A549 (cell line): ENCODE data around the gene PDGFRA.

Source experiments
- CHD4 ChIP-seq: fragments of 200-600 bp; sonication (generic); IDR thresholded peaks from 2 replicates; pipeline ENCODE4 v1.6.1; 2016; ENCODE audit warnings: antibody characterized with exemption, mild to moderate bottlenecking, borderline replicate concordance
- CTCF ChIP-seq: fragments of >200 bp; sonication (Bioruptor Twin); formaldehyde crosslinking; IDR thresholded peaks from 3 replicates; pipeline ENCODE4 v1.5.1; 2016
- TF ChIP-seq, protein P1 (sequence below): fragments of 200-600 bp; sonication (generic); IDR thresholded peaks from 2 replicates; pipeline ENCODE4 v1.6.1; 2016; ENCODE audit warnings: antibody characterized with exemption, mild to moderate bottlenecking, moderate library complexity

DNA sequence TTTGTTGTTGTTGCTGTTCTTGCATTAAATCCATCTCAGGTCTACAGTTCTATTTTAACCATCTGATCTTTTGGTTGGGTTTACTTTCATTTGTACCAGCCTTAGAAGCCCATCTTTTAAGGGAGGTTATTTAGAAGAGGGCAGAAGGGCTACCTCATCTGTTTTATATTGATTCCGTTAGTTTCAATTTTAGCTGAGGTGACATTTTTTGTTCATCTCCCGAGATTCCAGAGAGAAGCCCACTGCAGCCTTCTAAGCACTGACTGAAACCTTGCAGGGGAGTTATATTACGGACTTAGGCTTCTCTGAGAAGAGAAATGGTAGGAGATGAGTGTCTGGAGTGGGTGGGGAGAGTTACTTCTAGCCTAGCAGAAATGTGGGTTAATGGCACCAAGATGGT is 101.8 kb downstream of the PDGFRA start:
- no peak for TF ChIP-seq CHD4
- no peak for TF ChIP-seq CTCF
- TF ChIP-seq, protein P1, sequence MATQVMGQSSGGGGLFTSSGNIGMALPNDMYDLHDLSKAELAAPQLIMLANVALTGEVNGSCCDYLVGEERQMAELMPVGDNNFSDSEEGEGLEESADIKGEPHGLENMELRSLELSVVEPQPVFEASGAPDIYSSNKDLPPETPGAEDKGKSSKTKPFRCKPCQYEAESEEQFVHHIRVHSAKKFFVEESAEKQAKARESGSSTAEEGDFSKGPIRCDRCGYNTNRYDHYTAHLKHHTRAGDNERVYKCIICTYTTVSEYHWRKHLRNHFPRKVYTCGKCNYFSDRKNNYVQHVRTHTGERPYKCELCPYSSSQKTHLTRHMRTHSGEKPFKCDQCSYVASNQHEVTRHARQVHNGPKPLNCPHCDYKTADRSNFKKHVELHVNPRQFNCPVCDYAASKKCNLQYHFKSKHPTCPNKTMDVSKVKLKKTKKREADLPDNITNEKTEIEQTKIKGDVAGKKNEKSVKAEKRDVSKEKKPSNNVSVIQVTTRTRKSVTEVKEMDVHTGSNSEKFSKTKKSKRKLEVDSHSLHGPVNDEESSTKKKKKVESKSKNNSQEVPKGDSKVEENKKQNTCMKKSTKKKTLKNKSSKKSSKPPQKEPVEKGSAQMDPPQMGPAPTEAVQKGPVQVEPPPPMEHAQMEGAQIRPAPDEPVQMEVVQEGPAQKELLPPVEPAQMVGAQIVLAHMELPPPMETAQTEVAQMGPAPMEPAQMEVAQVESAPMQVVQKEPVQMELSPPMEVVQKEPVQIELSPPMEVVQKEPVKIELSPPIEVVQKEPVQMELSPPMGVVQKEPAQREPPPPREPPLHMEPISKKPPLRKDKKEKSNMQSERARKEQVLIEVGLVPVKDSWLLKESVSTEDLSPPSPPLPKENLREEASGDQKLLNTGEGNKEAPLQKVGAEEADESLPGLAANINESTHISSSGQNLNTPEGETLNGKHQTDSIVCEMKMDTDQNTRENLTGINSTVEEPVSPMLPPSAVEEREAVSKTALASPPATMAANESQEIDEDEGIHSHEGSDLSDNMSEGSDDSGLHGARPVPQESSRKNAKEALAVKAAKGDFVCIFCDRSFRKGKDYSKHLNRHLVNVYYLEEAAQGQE = no peak
